Measurements from ENCODE around the gene SASH1.
"Not testable (repeated sequence)": the region's sequence is repeated elsewhere in the genome, so short reads cannot be mapped to it uniquely, and the experiment has no call there.

Gene SASH1

DNA sequence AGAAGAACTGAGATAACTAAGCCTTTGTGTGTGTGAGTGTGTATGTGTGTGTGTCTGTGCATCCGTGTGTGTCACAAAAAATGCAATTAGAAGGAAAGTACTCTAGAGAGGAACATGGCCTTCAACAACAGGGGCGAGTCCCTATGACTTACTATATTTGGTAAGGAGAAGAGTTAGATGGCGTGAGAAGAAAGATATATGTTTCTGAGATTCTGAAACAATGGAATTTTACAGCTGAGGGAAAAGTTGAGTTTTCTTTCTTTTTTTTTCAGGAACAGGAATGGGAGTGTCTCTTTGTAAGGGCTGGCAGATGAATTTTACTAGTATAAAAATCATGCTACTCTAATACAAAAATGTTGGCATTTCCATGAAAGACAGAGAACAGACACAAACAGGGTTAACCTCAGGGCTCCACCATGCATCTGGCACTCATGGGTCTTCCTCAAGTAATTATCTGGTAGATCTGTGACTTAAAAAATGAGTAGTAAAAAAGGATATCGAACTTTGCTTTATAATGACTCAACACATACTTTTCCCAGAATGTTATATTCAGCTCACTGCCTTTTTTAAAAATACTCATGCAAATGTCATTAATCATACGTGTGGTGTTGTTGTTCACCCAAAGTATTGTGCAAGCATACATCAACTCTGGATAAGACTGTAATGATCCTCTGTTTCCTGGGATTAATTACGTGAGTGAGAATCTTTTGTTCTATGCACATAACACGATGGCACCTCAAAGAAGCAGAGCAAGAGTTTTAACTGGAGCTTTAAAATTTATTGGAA is 12.8 kb upstream of the SASH1 start:
- DNase-seq: no peak

GRCh38 chr6:148332088-148332487 is 10.6 kb upstream of the SASH1 start:
- no peak for DNase-seq

- no peak for DNase-seq
Observed at GRCh38 chr6:148336901-148337300, 5.7 kb upstream of the SASH1 start.

- no peak for DNase-seq
Observed at GRCh38 chr6:148339766-148340165, 2.9 kb upstream of the SASH1 start.

GRCh38 chr6:148340586-148341297 is 1.9 kb upstream of the SASH1 start:
- no peak for DNase-seq

- no peak for DNase-seq
Observed at GRCh38 chr6:148342100-148342349, 613 bp upstream of the SASH1 start.

DNA sequence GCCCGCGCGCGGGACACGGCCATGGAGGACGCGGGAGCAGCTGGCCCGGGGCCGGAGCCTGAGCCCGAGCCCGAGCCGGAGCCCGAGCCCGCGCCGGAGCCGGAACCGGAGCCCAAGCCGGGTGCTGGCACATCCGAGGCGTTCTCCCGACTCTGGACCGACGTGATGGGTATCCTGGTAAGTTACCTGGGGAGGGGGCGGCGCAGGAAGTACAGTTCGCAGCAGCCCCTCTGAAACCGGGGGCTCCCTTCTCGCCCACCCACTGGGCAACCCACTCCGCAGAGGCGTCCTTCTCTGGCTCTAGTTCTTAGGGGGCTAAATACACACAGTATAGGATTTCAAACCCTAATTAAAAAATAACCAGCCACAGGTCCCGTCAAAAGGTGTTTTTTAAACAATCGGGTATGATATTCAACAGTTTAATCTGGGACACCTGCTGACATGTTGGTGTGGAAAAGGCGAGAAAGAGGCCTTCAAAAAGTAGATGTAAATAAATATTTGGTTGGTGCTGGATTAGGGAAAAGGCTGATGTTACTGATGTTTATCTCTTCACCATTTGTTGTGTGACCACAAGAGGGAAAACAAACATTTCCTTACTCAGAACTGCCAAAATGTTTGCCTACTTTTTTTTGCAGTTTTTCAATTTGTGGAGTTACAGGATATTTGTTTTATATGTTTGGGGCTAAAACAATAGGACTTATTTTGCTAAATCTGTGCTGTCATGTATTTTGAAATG is 577 bp downstream of the SASH1 start:
- no peak for DNase-seq

- no peak for DNase-seq
Observed at GRCh38 chr6:148345176-148345575, 2.5 kb downstream of the SASH1 start.

- no peak for DNase-seq
Observed at GRCh38 chr6:148345578-148345977, 2.9 kb downstream of the SASH1 start.

- DNase-seq: no peak
Observed at GRCh38 chr6:148346681-148347440, 4.2 kb downstream of the SASH1 start.

DNA sequence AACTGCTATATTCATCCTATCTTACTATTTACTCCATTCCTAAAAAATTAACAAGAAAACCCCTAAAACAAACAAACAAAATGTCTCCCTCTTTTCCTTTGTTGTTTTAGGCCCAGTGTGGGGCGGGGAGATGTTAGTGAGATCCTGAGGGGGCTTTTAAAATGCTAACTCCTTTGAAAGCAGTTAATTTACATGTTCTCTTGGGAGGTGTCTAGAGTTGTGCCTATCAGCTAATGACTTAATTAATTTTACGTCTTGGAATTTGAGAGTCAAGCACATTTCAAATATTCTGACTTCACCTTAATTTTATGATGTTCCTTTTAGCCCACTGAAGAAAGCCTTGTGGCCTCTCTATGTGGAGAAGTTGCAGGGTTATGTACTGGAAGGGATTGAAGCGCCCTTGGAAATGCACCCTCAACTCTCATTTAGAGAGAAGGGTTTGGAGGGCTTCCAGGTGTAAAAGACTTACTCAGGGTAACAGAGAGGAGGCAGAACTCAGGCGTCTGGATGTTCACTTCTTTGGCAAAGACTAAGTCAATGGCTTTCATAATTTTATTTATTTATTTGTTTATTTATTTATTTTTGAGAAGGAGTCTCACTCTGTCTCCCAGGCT is 4.9 kb downstream of the SASH1 start:
- no peak for DNase-seq

- no peak for DNase-seq
Observed at GRCh38 chr6:148348335-148348734, 5.7 kb downstream of the SASH1 start.

DNA sequence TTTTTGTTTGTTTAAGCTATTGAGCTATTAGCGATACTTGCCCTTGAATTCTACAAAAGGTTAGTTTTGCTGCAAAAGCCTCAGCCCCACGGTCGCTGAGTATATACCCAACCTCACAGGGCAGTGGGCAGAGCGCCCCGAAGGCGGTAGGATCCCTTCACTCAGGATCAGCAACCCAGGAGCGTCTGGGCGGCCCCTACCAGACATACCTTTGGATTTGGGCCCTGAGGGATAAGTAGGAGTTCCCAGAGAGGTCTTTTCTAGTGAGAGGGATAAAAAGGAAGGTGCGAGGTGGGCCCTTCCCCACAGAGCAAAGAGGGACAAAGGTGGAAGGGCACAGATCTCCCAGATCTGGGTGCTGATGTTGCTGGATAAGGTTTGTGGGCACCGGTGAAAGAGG is 6.1 kb downstream of the SASH1 start:
- no peak for DNase-seq

- DNase-seq: no peak
Observed at GRCh38 chr6:148349466-148349865, 6.8 kb downstream of the SASH1 start.

DNA sequence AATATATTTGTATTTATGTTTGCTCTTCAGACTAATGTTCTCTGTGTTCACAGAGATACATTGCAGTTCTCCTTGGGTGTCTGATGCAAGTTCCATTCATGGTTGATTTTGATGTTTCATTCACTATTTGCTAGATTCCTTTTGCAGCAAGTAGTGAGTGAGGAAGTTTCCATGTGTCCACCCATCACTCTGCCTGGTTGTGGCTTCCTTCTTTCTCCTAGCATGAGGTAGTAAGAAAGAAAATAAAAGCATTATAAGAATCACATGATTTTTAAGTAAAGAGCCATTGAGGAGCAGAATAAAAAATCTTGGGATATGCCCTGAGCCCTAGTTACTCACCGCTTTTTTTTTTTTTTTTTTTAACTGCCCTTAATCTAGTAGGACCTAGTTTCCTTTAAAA is 8.7 kb downstream of the SASH1 start:
- DNase-seq: no peak

- not testable (repeated sequence) for DNase-seq
Observed at GRCh38 chr6:148352421-148352820, 9.8 kb downstream of the SASH1 start.

DNA sequence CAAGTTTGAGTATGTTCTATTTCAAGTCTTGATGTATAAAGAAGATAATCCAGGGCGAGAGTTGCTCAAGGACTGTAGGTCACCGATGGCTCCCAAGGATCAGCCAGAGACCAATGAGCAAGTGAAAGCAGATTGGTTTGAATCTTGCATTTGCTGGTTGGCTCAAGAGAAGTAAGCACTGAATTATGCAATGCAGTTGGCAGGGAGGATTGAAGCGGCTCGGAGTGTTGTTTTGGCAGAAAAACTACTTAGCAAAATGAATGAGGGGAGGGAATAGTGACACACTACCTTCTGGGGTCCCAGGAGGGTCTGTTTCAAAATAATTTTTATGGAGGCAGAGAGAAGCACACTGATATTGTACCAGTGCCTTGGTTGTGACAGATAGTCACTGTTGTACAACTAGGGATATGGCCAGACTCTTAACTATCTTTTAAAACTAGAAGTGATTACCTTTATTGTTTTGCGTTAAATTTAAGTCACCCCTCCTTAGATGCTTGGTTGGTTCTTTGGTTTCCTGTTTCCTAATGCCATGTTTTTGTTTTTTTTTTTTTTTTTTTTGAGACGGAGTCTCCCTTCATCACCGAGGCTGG is 15.7 kb downstream of the SASH1 start:
- DNase-seq: no peak

DNA sequence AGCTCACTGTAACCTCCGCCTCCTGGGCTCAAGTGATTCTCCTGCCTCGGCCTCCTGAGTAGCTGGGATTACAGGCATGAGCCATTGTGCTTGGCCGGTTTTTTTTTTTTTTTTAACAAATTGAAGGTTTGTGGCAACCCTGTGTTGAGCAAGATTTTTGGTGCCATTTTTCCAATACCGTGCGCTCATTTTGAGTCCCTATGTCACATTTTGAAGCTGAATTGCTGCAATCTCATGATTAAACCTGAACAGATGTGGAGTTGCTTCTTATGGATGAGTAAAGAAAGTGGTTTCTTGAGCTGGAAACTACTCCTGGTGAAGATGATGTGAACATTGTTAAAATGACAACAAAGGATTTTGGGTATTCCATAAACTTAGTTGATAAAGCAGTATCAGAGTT is 16.6 kb downstream of the SASH1 start:
- no peak for DNase-seq

- peak; percentile 25 for DNase-seq
Observed at GRCh38 chr6:148364056-148364824, 21.6 kb downstream of the SASH1 start.

GRCh38 chr6:148365041-148365440 is 22.4 kb downstream of the SASH1 start:
- DNase-seq: no peak

DNA sequence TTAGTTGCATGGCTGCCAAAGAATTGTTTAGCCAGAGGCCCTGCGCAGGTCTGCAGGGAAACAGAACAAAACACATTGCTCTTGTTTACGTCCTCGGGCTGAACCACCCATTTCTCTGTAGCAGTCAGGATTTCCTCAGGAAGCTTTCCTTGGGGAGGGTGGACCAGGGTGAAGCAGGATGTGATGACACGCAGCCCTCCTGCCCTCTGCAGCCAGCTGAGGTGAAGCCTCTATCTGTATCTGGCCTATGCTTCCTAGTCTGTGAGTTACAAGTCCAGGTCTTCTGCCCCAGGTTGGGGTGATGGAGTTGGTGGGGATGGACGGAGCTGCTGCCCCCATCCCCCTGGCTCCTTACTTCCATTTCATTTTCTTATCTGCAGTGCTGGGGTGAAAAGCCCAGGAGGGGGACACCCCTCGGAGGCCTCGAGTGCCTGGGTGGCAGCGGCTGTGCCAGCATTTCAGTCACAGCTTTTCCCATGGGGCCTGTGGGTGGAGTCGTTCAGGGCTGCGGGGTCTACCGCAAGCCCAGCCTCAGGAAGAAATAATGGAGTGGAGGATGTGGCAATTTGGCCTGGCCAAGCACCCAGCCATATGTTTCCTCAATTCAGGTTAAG is 24.9 kb downstream of the SASH1 start:
- DNase-seq: no peak

All from CD4-positive, alpha-beta T cell treated with Interferon gamma for 1 hour (primary cell).